H1 (cell line): Measurements from ENCODE around the gene LCN6. TPM values are rescaled to one million over a fixed set of nuclear protein-coding genes. Genes with fewer than 3 reads are reported as not detected.
A peak's percentile ranks its signal among the peaks of the same experiment; 100 is the strongest.

ENCODE experiments used
- BRCA1 ChIP-seq: IDR thresholded peaks from 2 replicates; pipeline ENCODE4 v1.6.1; 2012; ENCODE audit warnings: low read depth, low read length, improper control_type of control experiment
- CHD1 ChIP-seq: IDR thresholded peaks from 2 replicates; pipeline ENCODE4 v1.6.1; 2012; ENCODE audit warnings: low read depth, low read length, improper control_type of control experiment
- E2F6 ChIP-seq: IDR thresholded peaks from 2 replicates; pipeline ENCODE4 v1.6.1; 2012; ENCODE audit warnings: inconsistent platforms
- GABPA ChIP-seq: IDR thresholded peaks from 2 replicates; pipeline ENCODE4 v1.6.1; 2011; ENCODE audit warnings: mild to moderate bottlenecking, low read length, moderate library complexity, borderline replicate concordance; ENCODE audit not compliant: insufficient read depth
- KDM1A ChIP-seq: fragments of 200-600, 300-600 bp; sonication (generic); IDR thresholded peaks from 2 replicates; pipeline ENCODE4 v1.7.1; 2016; ENCODE audit warnings: mild to moderate bottlenecking, low read length, borderline replicate concordance
- KDM4A ChIP-seq: IDR thresholded peaks from one replicate; pipeline ENCODE4 v1.7.1; 2012; ENCODE audit warnings: low read depth, mild to moderate bottlenecking, moderate library complexity, low read length, inconsistent platforms; ENCODE audit not compliant: severe bottlenecking
- KDM5A ChIP-seq: fragments of 200-600 bp; IDR thresholded peaks from 2 replicates; pipeline ENCODE4 v1.7.1; 2012; ENCODE audit warnings: mild to moderate bottlenecking, low read length, inconsistent platforms, mixed read lengths
- MAX ChIP-seq: IDR thresholded peaks from 2 replicates; pipeline ENCODE4 v1.6.1; 2012; ENCODE audit warnings: inconsistent platforms
- RBBP5 ChIP-seq: IDR thresholded peaks from 2 replicates; pipeline ENCODE4 v1.7.1; 2012; ENCODE audit warnings: low read depth, mild to moderate bottlenecking, inconsistent platforms, low read length, moderate library complexity, borderline replicate concordance
- RNF2 ChIP-seq: fragments of 200-900, 300-1000 bp; sonication (generic); IDR thresholded peaks from 2 replicates; pipeline ENCODE4 v1.7.1; 2016; ENCODE audit warnings: borderline replicate concordance, low read depth, mild to moderate bottlenecking, antibody characterized with exemption, low read length; ENCODE audit not compliant: poor library complexity, severe bottlenecking; ENCODE audit errors: missing control alignments
- SP4 ChIP-seq: IDR thresholded peaks from 2 replicates; pipeline ENCODE4 v1.6.1; 2012; ENCODE audit warnings: low read length, inconsistent platforms
- TAF7 ChIP-seq: optimal IDR thresholded peaks from 2 replicates; pipeline ENCODE3; 2011; ENCODE audit warnings: low read depth, mild to moderate bottlenecking, inconsistent platforms, low read length, moderate library complexity, borderline replicate concordance
- YY1 ChIP-seq: IDR thresholded peaks from 2 replicates; pipeline ENCODE4 v1.6.1; 2011; ENCODE audit warnings: low read depth, mild to moderate bottlenecking, low read length
- ZNF274 ChIP-seq: IDR thresholded peaks from 2 replicates; pipeline ENCODE4 v1.7.0; 2012; ENCODE audit warnings: low read length, borderline replicate concordance; ENCODE audit errors: extremely low read depth
- polyA plus RNA-seq, 7 experiments: library from polyadenylated mRNA; depleted of rRNA in 3 of 7; stranded (reverse) in 5 of 7; unstranded in 2 of 7; fragments of >200 nt in 5 of 7; fragments of 200-250 nt in 2 of 7; gene quantifications; 1 replicate in 5 of 7; 2 replicates in 1 of 7; 4 replicates in 1 of 7; pipeline versions ENCODE4 v1.2.1 to v1.2.3, GENCODE V29; 2011 to 2013; ENCODE audit warnings: missing spikeins in 2 of 7, mixed read lengths in 2 of 7
- total RNA-seq: library from RNA; stranded (reverse); fragmentation: NEBNext Ultra II Directional; extraction: Animal tissue kit (Norgen Biotek cat#: 25700); gene quantifications from 2 replicates; pipeline ENCODE4 v1.2.1, GENCODE V29; 2021
- TF ChIP-seq, protein P1 (sequence below): IDR thresholded peaks from 2 replicates; pipeline ENCODE4 v1.6.1; 2012; ENCODE audit warnings: low read length, inconsistent platforms

The LCN6 gene
- total and polyA plus RNA-seq, 2 of the 8 experiments (the other 6 are each of a cell fraction or from before 2014, with no cell fraction given) = not detected

- TF ChIP-seq BRCA1 (no peak), KDM4A (no peak), E2F6 (no peak), CHD1 (no peak), TAF7 (peak; percentile 38), SP4 (no peak), GABPA (peak; percentile 50; the same call in 1 of the 2 replicates), RBBP5 (no peak), MAX (0 out of 2 replicates have a peak, but pooled peaks have one; percentile 22), ZNF274 (no peak), YY1 (peak; percentile 58; the same call in 1 of the 2 replicates), KDM1A (no peak), KDM5A (no peak), RNF2 (no peak)
- TF ChIP-seq, protein P1, sequence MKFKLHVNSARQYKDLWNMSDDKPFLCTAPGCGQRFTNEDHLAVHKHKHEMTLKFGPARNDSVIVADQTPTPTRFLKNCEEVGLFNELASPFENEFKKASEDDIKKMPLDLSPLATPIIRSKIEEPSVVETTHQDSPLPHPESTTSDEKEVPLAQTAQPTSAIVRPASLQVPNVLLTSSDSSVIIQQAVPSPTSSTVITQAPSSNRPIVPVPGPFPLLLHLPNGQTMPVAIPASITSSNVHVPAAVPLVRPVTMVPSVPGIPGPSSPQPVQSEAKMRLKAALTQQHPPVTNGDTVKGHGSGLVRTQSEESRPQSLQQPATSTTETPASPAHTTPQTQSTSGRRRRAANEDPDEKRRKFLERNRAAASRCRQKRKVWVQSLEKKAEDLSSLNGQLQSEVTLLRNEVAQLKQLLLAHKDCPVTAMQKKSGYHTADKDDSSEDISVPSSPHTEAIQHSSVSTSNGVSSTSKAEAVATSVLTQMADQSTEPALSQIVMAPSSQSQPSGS = no peak
- TF ChIP-seq, all 59 proteins: peak for 8
Observed at GRCh38 chr9:136787690-136788400, 39.5 kb upstream of the LCN6 start (continued).
